SK-N-SH (cell line): ENCODE measurements around the gene TUBB8B. TPM values are rescaled to one million over a fixed set of nuclear protein-coding genes. Genes with fewer than 3 reads are reported as not detected.
A peak's percentile ranks its signal among the peaks of the same experiment; 100 is the strongest.
"Not testable (repeated sequence)": the region's sequence is repeated elsewhere in the genome, so short reads cannot be mapped to it uniquely, and the experiment has no call there.

Experiments
- CTCF ChIA-PET: fragments of 300-600, 350-600 bp; formaldehyde crosslinking; extraction: SDS; loops from one replicate; lab custom pipeline; 2021; lab: Yijun Ruan, JAX
- POLR2A ChIA-PET: fragments of 350-600 bp; sonication (Branson Sonifier 250); formaldehyde crosslinking; extraction: SDS; loops from one replicate; lab custom pipeline; 2020; ENCODE audit warnings: antibody characterized with exemption, inconsistent platforms; lab: Yijun Ruan, JAX
- DNase-seq: peaks from one replicate; pipeline ENCODE4 v3.0.0; 2012
- H2AFZ ChIP-seq: fragments of 200-600 bp; sonication (generic); 2 replicates; pipeline ENCODE4 v1.8.1; 2016; ENCODE audit warnings: antibody characterized with exemption, mild to moderate bottlenecking, low read depth
- H3F3A ChIP-seq: fragments of 200-600 bp; sonication (generic); replicated peaks from 2 replicates; pipeline ENCODE3; 2016; ENCODE audit warnings: antibody characterized with exemption, mild to moderate bottlenecking; ENCODE audit not compliant: insufficient read depth
- H3K27ac ChIP-seq, 2 experiments: fragments of 200-500 bp in 1 of 2; fragments of 200-600 bp in 1 of 2; sonication (Bioruptor generic) in 1 of 2; sonication (generic), shearing (Covaris generic) in 1 of 2; 2 replicates each; pipeline versions ENCODE4 v1.5.1 to v1.6.1; 2014 to 2016; ENCODE audit warnings: low read depth in 2 of 2, inconsistent platforms in 1 of 2, low read length in 1 of 2, mild to moderate bottlenecking in 1 of 2, mixed read lengths in 1 of 2
- H3K27me3 ChIP-seq: fragments of 200-600 bp; sonication (generic), shearing (Covaris generic); 2 replicates; pipeline ENCODE4 v1.6.1; 2016; ENCODE audit warnings: mixed run types; ENCODE audit not compliant: insufficient read depth
- H3K36me3 ChIP-seq, 2 experiments: fragments of 200-500 bp in 1 of 2; fragments of 200-600 bp in 1 of 2; sonication (Bioruptor generic) in 1 of 2; sonication (generic) in 1 of 2; replicated peaks in 1 of 2; 2 replicates each; pipeline versions ENCODE3 to v1.5.1; 2014 to 2016; ENCODE audit warnings: low read length in 1 of 2, mild to moderate bottlenecking in 1 of 2; ENCODE audit not compliant: insufficient read depth in 2 of 2, control insufficient read depth in 1 of 2
- H3K4me1 ChIP-seq, 2 experiments: fragments of 200-500 bp in 1 of 2; fragments of 200-600 bp in 1 of 2; sonication (Bioruptor generic) in 1 of 2; sonication (generic), shearing (Covaris generic) in 1 of 2; 2 replicates each; pipeline versions ENCODE4 v1.5.1 to v1.6.1; 2014 to 2016; ENCODE audit warnings: low read depth in 1 of 2, low read length in 1 of 2, mixed run types in 1 of 2; ENCODE audit not compliant: insufficient read depth in 2 of 2, control insufficient read depth in 1 of 2
- H3K4me2 ChIP-seq: fragments of 200-600 bp; sonication (generic), shearing (Covaris generic); 2 replicates; pipeline ENCODE4 v1.6.1; 2017; ENCODE audit warnings: mixed run types
- H3K4me3 ChIP-seq, 2 experiments: fragments of 200-500 bp in 1 of 2; fragments of 200-600 bp in 1 of 2; sonication (Bioruptor generic) in 1 of 2; sonication (generic), shearing (Covaris generic) in 1 of 2; 2 replicates each; pipeline versions ENCODE4 v1.5.1 to v1.8.1; 2014 to 2016; ENCODE audit warnings: low read depth in 2 of 2, inconsistent platforms in 1 of 2, low read length in 1 of 2, mild to moderate bottlenecking in 1 of 2, mixed read lengths in 1 of 2, moderate library complexity in 1 of 2
- H3K79me2 ChIP-seq: fragments of 200-600 bp; sonication (generic); 2 replicates; pipeline ENCODE4 v1.8.1; 2017; ENCODE audit warnings: mild to moderate bottlenecking; ENCODE audit not compliant: insufficient read depth
- H3K9ac ChIP-seq: fragments of 200-600 bp; sonication (generic); 2 replicates; pipeline ENCODE4 v1.6.1; 2017; ENCODE audit warnings: mixed run types
- H3K9me2 ChIP-seq: fragments of 200-600 bp; sonication (generic); 2 replicates; pipeline ENCODE4 v1.6.1; 2017; ENCODE audit warnings: mixed run types
- H3K9me3 ChIP-seq: fragments of 200-600 bp; sonication (generic); 2 replicates; pipeline ENCODE4 v1.6.1; 2017; ENCODE audit warnings: mixed run types, mild to moderate bottlenecking, moderate library complexity
- H4K20me1 ChIP-seq: fragments of 200-600 bp; sonication (generic); 2 replicates; pipeline ENCODE4 v1.6.1; 2017; ENCODE audit warnings: mild to moderate bottlenecking, mixed run types; ENCODE audit not compliant: insufficient read depth
- WGBS: methylation state at CpG from one replicate; pipeline ENCODE4 v1.1.6; 2017; ENCODE audit warnings: low lambda C conversion rate; 5-methylcytosine and 5-hydroxymethylcytosine counted together
- polyA plus RNA-seq, 3 experiments: library from polyadenylated mRNA; depleted of rRNA; stranded (reverse); fragments of >200 nt; gene quantifications; 2 replicates each; pipeline ENCODE4 v1.2.3, GENCODE V29; 2012
- TF ChIP-seq, protein P1 (sequence below): fragments of 200-600 bp; sonication (generic); IDR thresholded peaks from 2 replicates; pipeline ENCODE4 v1.6.1; 2017; ENCODE audit warnings: antibody characterized with exemption, mild to moderate bottlenecking, moderate library complexity

Gene TUBB8B
- polyA plus RNA-seq, 1 of the 3 experiments (the other 2 are of a cell fraction): not detected

DNA sequence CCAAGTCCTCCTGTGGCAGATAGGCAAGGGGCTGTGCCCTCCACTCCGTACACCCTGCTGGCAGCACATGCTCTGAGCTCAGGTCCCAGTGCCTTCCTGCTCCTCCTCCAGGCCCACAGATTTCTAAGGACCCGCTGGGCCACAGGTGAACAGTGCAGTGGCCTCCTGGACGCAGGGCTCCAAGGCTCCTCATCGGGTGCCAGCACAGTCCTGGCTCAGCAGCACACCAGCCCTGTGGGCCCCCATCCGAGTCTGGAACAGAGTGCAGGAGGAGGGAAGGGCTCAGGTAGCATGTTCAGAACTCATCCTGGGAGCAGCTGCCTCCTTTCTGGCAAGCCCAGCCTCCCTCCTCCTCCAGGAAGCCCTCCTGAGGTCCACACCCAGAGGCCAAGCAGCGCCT lies 30.8 kb upstream of the TUBB8B start:
- POLR2A ChIA-PET, H4K20me1 ChIP-seq: not testable (repeated sequence)

DNA sequence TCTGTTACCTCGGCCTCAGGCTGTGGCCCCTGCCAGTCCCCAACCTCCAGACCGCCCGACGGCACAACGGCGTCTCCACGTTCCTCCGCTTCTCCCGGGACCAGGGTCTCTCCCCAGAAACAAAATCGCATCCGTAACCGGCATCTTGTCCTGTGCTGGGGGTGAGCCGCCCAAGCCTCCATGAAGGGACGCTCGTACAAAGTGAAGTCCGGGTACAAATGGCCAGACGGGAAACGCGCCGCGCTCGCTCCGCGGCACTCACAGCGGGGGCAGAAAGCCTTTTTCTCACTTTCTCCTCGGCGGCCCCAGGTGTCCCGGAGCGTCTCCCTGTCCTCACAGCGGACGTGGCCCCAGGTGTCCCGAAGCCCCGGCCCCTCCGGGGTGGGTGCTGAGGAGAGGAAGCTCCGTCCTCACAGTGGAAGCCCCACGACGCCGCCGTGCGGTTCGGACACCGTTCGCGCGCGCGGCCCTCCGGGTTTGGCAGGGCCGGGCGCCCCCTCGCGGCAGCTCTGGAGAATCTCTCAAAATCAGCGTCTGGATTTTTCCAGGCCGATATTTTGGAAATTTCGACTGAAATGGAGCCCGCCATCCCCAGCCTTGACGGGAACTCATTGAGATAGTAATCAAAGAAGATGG lies 26.2 kb upstream of the TUBB8B start:
- H3K36me3 ChIP-seq, H3F3A ChIP-seq, H3K27ac ChIP-seq, H3K79me2 ChIP-seq, POLR2A ChIA-PET, H3K9me3 ChIP-seq, H3K9ac ChIP-seq, CTCF ChIA-PET, H3K27me3 ChIP-seq, H2AFZ ChIP-seq, H3K9me2 ChIP-seq, DNase-seq, H4K20me1 ChIP-seq, H3K4me1 ChIP-seq, H3K4me2 ChIP-seq: not testable (repeated sequence)
- H3K4me3 ChIP-seq: peak overlapping the region in 1 of 2 experiments; percentile 21; a peak in 2 of 4 replicates
- WGBS: 69% methylated on average over 57 of the region's 57 CpGs

More for the DNA sequence above, 30.8 kb upstream of the TUBB8B start:
- H3K4me1 ChIP-seq, H3K9me2 ChIP-seq, CTCF ChIA-PET, H2AFZ ChIP-seq, H3F3A ChIP-seq, H3K4me2 ChIP-seq, H3K36me3 ChIP-seq, H3K27ac ChIP-seq, H3K4me3 ChIP-seq, H3K9ac ChIP-seq, H3K27me3 ChIP-seq, H3K9me3 ChIP-seq, H3K79me2 ChIP-seq: not testable (repeated sequence)
- peak; percentile 3 for DNase-seq
- 26% methylated on average over 3 of the region's 6 CpGs for WGBS

DNA sequence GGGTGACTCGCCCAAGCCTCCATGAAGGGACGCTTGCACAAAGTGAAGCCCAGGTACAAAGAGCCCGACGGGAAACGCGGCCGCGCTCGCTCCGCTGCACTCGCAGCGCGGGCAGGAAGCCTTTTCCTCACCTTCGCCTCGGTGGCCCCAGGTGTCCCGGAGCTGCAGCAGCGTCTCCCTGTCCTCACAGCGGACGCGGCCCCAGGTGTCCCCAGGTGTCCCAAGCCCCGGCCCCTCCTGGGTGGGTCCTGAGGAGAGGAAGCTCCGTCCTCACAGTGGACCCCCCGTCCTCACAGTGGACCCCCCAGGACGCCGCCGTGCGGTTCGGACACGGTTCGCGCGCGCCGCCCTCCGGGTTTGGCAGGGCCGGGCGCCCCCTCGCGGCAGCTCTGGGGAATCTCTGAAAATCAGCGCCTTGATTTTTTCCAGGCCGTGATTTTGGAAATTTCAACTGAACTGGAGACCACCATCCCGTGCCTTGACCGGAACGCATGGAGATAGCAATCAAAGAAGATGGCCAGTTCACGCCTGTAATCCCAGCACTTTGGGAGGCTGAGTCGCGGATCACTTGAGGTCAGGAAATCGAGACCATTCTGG lies 23.9 kb upstream of the TUBB8B start:
- TF ChIP-seq, protein P1, sequence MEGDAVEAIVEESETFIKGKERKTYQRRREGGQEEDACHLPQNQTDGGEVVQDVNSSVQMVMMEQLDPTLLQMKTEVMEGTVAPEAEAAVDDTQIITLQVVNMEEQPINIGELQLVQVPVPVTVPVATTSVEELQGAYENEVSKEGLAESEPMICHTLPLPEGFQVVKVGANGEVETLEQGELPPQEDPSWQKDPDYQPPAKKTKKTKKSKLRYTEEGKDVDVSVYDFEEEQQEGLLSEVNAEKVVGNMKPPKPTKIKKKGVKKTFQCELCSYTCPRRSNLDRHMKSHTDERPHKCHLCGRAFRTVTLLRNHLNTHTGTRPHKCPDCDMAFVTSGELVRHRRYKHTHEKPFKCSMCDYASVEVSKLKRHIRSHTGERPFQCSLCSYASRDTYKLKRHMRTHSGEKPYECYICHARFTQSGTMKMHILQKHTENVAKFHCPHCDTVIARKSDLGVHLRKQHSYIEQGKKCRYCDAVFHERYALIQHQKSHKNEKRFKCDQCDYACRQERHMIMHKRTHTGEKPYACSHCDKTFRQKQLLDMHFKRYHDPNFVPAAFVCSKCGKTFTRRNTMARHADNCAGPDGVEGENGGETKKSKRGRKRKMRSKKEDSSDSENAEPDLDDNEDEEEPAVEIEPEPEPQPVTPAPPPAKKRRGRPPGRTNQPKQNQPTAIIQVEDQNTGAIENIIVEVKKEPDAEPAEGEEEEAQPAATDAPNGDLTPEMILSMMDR: peak; percentile 32; the same call in 1 of the 2 replicates
- H3K4me2 ChIP-seq, H3K9ac ChIP-seq, CTCF ChIA-PET, POLR2A ChIA-PET, H3K4me1 ChIP-seq, H3K9me3 ChIP-seq, H4K20me1 ChIP-seq, H3K79me2 ChIP-seq, H3K4me3 ChIP-seq, H3K27me3 ChIP-seq, H3K36me3 ChIP-seq, H3K9me2 ChIP-seq, H3K27ac ChIP-seq, H2AFZ ChIP-seq, H3F3A ChIP-seq: not testable (repeated sequence)
- WGBS: 49% methylated on average over 10 of the region's 48 CpGs
- DNase-seq: peak; percentile 1

DNA sequence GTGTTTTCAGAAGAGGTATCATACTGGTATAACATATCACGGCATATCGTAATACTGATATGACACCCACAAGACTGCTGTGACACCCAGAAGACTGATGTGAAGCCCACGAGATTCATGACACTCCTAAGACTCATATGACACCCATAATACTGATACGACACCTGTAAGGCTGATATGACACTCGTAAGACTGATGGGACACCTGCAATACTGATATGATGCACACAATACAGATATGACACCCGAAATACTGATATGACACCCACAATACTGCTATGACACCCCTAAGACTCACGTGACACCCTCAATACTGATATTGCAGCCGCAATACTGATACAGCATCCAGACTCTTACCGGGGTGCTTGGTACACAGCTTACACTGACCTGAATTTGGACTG lies 18.3 kb upstream of the TUBB8B start:
- H3K9me2 ChIP-seq, H4K20me1 ChIP-seq, POLR2A ChIA-PET, H3K4me1 ChIP-seq, H3K4me3 ChIP-seq, H2AFZ ChIP-seq, H3K4me2 ChIP-seq, H3K27me3 ChIP-seq, CTCF ChIA-PET, H3F3A ChIP-seq, H3K36me3 ChIP-seq, H3K27ac ChIP-seq, H3K79me2 ChIP-seq, DNase-seq, H3K9ac ChIP-seq, H3K9me3 ChIP-seq: not testable (repeated sequence)
- 25% methylated on average over 9 of the region's 9 CpGs for WGBS

DNA sequence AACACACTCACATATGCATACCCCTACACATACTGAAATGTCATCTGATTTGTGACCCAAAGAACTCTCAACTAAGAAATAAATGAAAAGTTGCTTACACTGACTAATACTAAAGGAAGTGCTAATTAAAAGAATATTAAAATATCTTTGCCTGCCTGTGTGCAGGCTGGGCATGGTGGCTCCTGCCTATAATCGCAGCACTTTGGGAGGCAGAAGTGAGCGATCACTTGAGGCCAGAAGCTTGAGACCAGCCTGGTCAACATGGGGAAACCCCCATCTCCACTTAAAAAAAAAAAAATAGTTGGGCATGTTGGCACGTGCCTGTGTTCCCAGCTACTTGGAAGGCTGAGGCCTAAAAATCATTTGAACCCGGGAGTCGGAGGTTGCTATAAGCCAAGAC lies 14.9 kb upstream of the TUBB8B start:
- H4K20me1 ChIP-seq, DNase-seq, POLR2A ChIA-PET, H3F3A ChIP-seq, H3K27me3 ChIP-seq, H3K4me1 ChIP-seq, H2AFZ ChIP-seq, H3K4me3 ChIP-seq, H3K27ac ChIP-seq, H3K9me3 ChIP-seq, H3K36me3 ChIP-seq, H3K9ac ChIP-seq, H3K9me2 ChIP-seq, CTCF ChIA-PET, H3K4me2 ChIP-seq, H3K79me2 ChIP-seq: not testable (repeated sequence)
- 47% methylated on average over 5 of the region's 5 CpGs for WGBS

DNA sequence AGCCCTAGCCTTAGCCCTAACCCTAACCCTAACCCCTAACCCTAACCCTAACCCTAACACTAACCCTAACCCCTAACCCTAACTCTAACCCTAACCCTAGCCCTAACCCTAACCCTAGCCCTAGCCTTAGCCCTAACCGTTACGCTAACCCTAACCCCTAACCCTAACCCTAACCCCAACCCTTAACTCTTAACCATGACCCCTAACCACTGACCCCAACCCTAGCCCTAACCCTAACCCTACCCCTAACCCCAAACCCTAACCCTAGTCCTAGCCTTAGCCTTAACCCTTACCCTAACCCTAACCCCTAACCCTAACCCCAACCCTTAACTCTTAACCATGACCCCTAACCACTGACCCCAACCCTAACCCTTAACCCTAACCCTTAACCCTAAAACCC lies 14.2 kb upstream of the TUBB8B start:
- H3K36me3 ChIP-seq, H3K4me2 ChIP-seq, H3F3A ChIP-seq, H3K4me3 ChIP-seq, H3K27me3 ChIP-seq, DNase-seq, CTCF ChIA-PET, H2AFZ ChIP-seq, H3K4me1 ChIP-seq, POLR2A ChIA-PET, H3K79me2 ChIP-seq, H3K9ac ChIP-seq, H3K9me3 ChIP-seq, H3K27ac ChIP-seq, H4K20me1 ChIP-seq, H3K9me2 ChIP-seq: not testable (repeated sequence)
- WGBS: 50% methylated on average over 2 of the region's 2 CpGs
